Kidney capillary endothelial cell (primary cell): ENCODE results near the gene SMYD1.

Source experiments
- DNase-seq: peaks from one replicate; pipeline ENCODE4 v3.0.0-alpha.2; 2018; ENCODE audit warnings: low spot score

SMYD1 gene

GRCh38 chr2:88123164-88123974 is 55.7 kb downstream of the SMYD1 start:
- DNase-seq = no peak

- DNase-seq = no peak
Observed at GRCh38 chr2:88123975-88124917, 56.6 kb downstream of the SMYD1 start.

GRCh38 chr2:88125344-88125923 is 57.8 kb downstream of the SMYD1 start:
- no peak for DNase-seq

- no peak for DNase-seq
Observed at GRCh38 chr2:88125924-88126771, 58.5 kb downstream of the SMYD1 start.

GRCh38 chr2:88126772-88127637 is 59.4 kb downstream of the SMYD1 start:
- DNase-seq = no peak

- no peak for DNase-seq
Observed at GRCh38 chr2:88127638-88127887, 59.9 kb downstream of the SMYD1 start.

- DNase-seq = no peak
Observed at GRCh38 chr2:88127888-88128653, 60.4 kb downstream of the SMYD1 start, which contains the start of gene FABP1. TSS of gene FABP1 (minus strand) at chr2:88128062. CDS start at chr2:88128017, 45 bp downstream.

GRCh38 chr2:88128654-88129312 is 61.2 kb downstream of the SMYD1 start:
- DNase-seq = no peak

GRCh38 chr2:88129313-88129959 is 61.8 kb downstream of the SMYD1 start:
- no peak for DNase-seq

- no peak for DNase-seq
Observed at GRCh38 chr2:88131201-88131998, 63.8 kb downstream of the SMYD1 start.

- no peak for DNase-seq
Observed at GRCh38 chr2:88131999-88132368, 64.4 kb downstream of the SMYD1 start.

- DNase-seq = no peak
Observed at GRCh38 chr2:88133875-88134274, 66.2 kb downstream of the SMYD1 start.

GRCh38 chr2:88136817-88137216 is 69.2 kb downstream of the SMYD1 start:
- DNase-seq = no peak

GRCh38 chr2:88137833-88138232 is 70.2 kb downstream of the SMYD1 start:
- DNase-seq = no peak

GRCh38 chr2:88139203-88139702 is 71.6 kb downstream of the SMYD1 start:
- no peak for DNase-seq

GRCh38 chr2:88139804-88140203 is 72.2 kb downstream of the SMYD1 start:
- DNase-seq = no peak

GRCh38 chr2:88141952-88142351 is 74.3 kb downstream of the SMYD1 start:
- no peak for DNase-seq

GRCh38 chr2:88144271-88144670 is 76.6 kb downstream of the SMYD1 start:
- DNase-seq = no peak
